ENCODE results near the gene HECTD1.

DNA sequence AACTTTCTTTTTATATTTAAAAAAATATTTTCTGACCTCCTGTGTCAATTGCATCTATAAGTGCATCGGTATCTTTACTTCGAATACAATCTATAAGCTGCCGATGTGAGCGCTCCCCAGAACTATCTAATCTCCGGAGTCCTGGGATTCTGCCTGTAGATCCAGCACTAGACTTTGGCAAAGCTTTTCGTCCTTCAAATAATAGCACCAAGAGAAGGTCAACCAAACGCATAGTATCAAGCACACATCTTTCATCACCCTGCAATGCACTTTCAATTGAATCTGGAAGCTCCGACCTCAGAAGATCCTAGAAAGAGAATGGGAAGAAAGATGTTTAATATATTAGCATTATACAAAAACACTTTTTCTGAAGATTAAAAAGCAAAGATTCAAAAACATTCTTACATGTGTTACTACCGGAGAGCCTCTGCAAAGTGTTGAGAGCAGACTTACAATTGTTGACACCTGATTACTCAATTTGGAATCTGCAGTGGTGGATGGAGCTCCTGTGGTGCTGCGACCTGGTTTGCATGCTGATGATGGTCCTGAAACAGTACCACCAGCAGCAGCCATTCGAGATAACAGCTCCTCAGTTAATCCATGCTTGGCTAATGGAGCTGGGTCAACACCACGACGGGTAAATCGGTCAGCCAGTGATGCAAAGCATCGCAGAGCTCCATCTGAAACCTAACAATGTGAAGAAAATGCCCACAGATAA is 34.3 kb downstream of the HECTD1 start:
- TF ChIP-seq, protein P1, sequence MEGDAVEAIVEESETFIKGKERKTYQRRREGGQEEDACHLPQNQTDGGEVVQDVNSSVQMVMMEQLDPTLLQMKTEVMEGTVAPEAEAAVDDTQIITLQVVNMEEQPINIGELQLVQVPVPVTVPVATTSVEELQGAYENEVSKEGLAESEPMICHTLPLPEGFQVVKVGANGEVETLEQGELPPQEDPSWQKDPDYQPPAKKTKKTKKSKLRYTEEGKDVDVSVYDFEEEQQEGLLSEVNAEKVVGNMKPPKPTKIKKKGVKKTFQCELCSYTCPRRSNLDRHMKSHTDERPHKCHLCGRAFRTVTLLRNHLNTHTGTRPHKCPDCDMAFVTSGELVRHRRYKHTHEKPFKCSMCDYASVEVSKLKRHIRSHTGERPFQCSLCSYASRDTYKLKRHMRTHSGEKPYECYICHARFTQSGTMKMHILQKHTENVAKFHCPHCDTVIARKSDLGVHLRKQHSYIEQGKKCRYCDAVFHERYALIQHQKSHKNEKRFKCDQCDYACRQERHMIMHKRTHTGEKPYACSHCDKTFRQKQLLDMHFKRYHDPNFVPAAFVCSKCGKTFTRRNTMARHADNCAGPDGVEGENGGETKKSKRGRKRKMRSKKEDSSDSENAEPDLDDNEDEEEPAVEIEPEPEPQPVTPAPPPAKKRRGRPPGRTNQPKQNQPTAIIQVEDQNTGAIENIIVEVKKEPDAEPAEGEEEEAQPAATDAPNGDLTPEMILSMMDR (IDR thresholded peaks at IDR 0.05): no peak
- TF ChIP-seq POLR2A (IDR thresholded peaks at IDR 0.05): no peak

Data from Peyer's patch (tissue), 4 donors.